GM12878 (cell line): ENCODE results near the gene CCR3.

Experiments used
- CTCF ChIP-seq, 3 experiments: IDR thresholded peaks in 2 of 3; conservative IDR thresholded peaks in 1 of 3; 2 replicates each; pipeline ENCODE4 v1.5.1; 2011; ENCODE audit warnings: low read depth in 3 of 3, low read length in 3 of 3, mild to moderate bottlenecking in 3 of 3, control low read depth in 2 of 3, moderate library complexity in 2 of 3, inconsistent platforms in 1 of 3, mixed read lengths in 1 of 3; ENCODE audit not compliant: control insufficient read depth in 2 of 3, insufficient read depth in 1 of 3; ENCODE audit errors: extremely low read depth in 1 of 3
- RCOR1 ChIP-seq: conservative IDR thresholded peaks from 2 replicates; pipeline ENCODE4 v1.6.1; 2012; ENCODE audit warnings: low read depth, low read length, improper control_type of control experiment
- SMARCA5 ChIP-seq: fragments of 450-650 bp; IDR thresholded peaks from 2 replicates; pipeline ENCODE4 v1.6.1; 2017; ENCODE audit warnings: mild to moderate bottlenecking

GRCh38 chr3:46269556-46269955 is 27.3 kb downstream of the CCR3 start:
- TF ChIP-seq CTCF (IDR thresholded peaks at IDR 0.05 in 2 of 3, conservative IDR thresholded peaks at IDR 0.05 in 1 of 3; ENCODE audit: control insufficient read depth in 2 of 3, extremely low read depth in 1 of 3, insufficient read depth in 1 of 3, low read depth in 3 of 3, low read length in 3 of 3): no peak
- TF ChIP-seq RCOR1: no peak
- TF ChIP-seq SMARCA5: no peak
